ENCODE data around the gene BMERB1.
"Not testable (repeated sequence)": the region's sequence is repeated elsewhere in the genome, so short reads cannot be mapped to it uniquely, and the experiment has no call there.

The BMERB1 gene

GRCh38 chr16:15426796-15427195, 7.6 kb upstream of the BMERB1 start:
- DNase-seq = no peak

- DNase-seq = no peak
These were observed 6.6 kb upstream of the BMERB1 start for GRCh38 chr16:15427648-15428239.

GRCh38 chr16:15430884-15431283, 3.5 kb upstream of the BMERB1 start:
- DNase-seq = not testable (repeated sequence)

GRCh38 chr16:15434079-15434424, 336 bp upstream of the BMERB1 start:
- no peak for DNase-seq

- DNase-seq = no peak
These were observed 952 bp downstream of the BMERB1 start for GRCh38 chr16:15435216-15435864.

- DNase-seq = no peak
These were observed 4.7 kb downstream of the BMERB1 start for GRCh38 chr16:15439102-15439501.

GRCh38 chr16:15439521-15439920, 5.1 kb downstream of the BMERB1 start:
- no peak for DNase-seq

- DNase-seq = no peak
These were observed 6.5 kb downstream of the BMERB1 start for GRCh38 chr16:15440852-15441251.

- not testable (repeated sequence) for DNase-seq
These were observed 7.8 kb downstream of the BMERB1 start for GRCh38 chr16:15442140-15442539.

GRCh38 chr16:15443753-15444152, 9.4 kb downstream of the BMERB1 start:
- DNase-seq = no peak

- DNase-seq = no peak
These were observed 9.9 kb downstream of the BMERB1 start for GRCh38 chr16:15444264-15444663.

- DNase-seq = no peak
These were observed 11.1 kb downstream of the BMERB1 start for GRCh38 chr16:15445450-15445849.

GRCh38 chr16:15446901-15447300, 12.5 kb downstream of the BMERB1 start:
- no peak for DNase-seq

GRCh38 chr16:15450624-15451023, 16.2 kb downstream of the BMERB1 start:
- no peak for DNase-seq

- DNase-seq = no peak
These were observed 16.8 kb downstream of the BMERB1 start for GRCh38 chr16:15451098-15451731.

GRCh38 chr16:15452246-15452855, 18.0 kb downstream of the BMERB1 start:
- DNase-seq = no peak

GRCh38 chr16:15453296-15453695, 18.9 kb downstream of the BMERB1 start:
- DNase-seq = not testable (repeated sequence)

- DNase-seq = not testable (repeated sequence)
These were observed 20.5 kb downstream of the BMERB1 start for GRCh38 chr16:15454933-15455332.

GRCh38 chr16:15457400-15457799, 23.0 kb downstream of the BMERB1 start:
- DNase-seq = no peak

- DNase-seq = no peak
These were observed 23.6 kb downstream of the BMERB1 start for GRCh38 chr16:15457958-15458357.

- DNase-seq = no peak
These were observed 25.4 kb downstream of the BMERB1 start for GRCh38 chr16:15459791-15460190.

- no peak for DNase-seq
These were observed 26.2 kb downstream of the BMERB1 start for GRCh38 chr16:15460601-15461000.

GRCh38 chr16:15461376-15461775, 27.0 kb downstream of the BMERB1 start:
- DNase-seq = no peak

Data from NCI-H1417 treated with DMSO at 0.1 percent for 48 hours (cell line).